ENCODE results near the gene NRP1. TPM values are rescaled to one million over a fixed set of nuclear protein-coding genes. Genes with fewer than 3 reads are reported as not detected.
"Not testable (repeated sequence)": the region's sequence is repeated elsewhere in the genome, so short reads cannot be mapped to it uniquely, and the experiment has no call there.

The NRP1 gene
- polyA plus RNA-seq, 4 donors: 145 to 181 (median 161) TPM

- DNase-seq (ENCODE audit: low read depth in 4 of 4, low spot score in 2 of 4): not testable (repeated sequence)
These were observed 195.8 kb downstream of the NRP1 start for GRCh38 chr10:33138686-33139085.

- DNase-seq (ENCODE audit: low read depth in 4 of 4, low spot score in 2 of 4): no peak
These were observed 197.0 kb downstream of the NRP1 start for GRCh38 chr10:33137356-33138005.

GRCh38 chr10:33136781-33137180, 197.7 kb downstream of the NRP1 start:
- no peak for DNase-seq (ENCODE audit: low read depth in 4 of 4, low spot score in 2 of 4)

GRCh38 chr10:33136271-33136670, 198.2 kb downstream of the NRP1 start:
- no peak for DNase-seq (ENCODE audit: low read depth in 4 of 4, low spot score in 2 of 4)

GRCh38 chr10:33134011-33134751, 200.3 kb downstream of the NRP1 start:
- no peak for DNase-seq (ENCODE audit: low read depth in 4 of 4, low spot score in 2 of 4)

- DNase-seq (ENCODE audit: low read depth in 4 of 4, low spot score in 2 of 4): no peak
These were observed 200.9 kb downstream of the NRP1 start for GRCh38 chr10:33133557-33133956.

GRCh38 chr10:33132626-33133025, 201.8 kb downstream of the NRP1 start:
- DNase-seq (ENCODE audit: low read depth in 4 of 4, low spot score in 2 of 4): no peak

GRCh38 chr10:33129996-33130386, 204.5 kb downstream of the NRP1 start:
- no peak for DNase-seq (ENCODE audit: low read depth in 4 of 4, low spot score in 2 of 4)

GRCh38 chr10:33129141-33129995, 205.1 kb downstream of the NRP1 start:
- no peak for DNase-seq (ENCODE audit: low read depth in 4 of 4, low spot score in 2 of 4)

GRCh38 chr10:33127622-33128021, 206.8 kb downstream of the NRP1 start:
- no peak for DNase-seq (ENCODE audit: low read depth in 4 of 4, low spot score in 2 of 4)

All from left renal cortex interstitium (tissue), 4 donors.